SK-N-SH treated with all-trans-retinoic acid at 6 μM for 48 hours (cell line): ENCODE results near the gene L3HYPDH.
A peak's percentile ranks its signal among the peaks of the same experiment; 100 is the strongest.

Source experiments
- ATAC-seq: fragments of 200-7000 bp; cut with Tn5 transposase; 3 replicates; pipeline ENCODE4 v1.9.1; 2020; ENCODE audit warnings: mild to moderate bottlenecking, moderate library complexity
- ARNTL ChIP-seq: fragments of 450-650 bp; formaldehyde crosslinking; IDR thresholded peaks from 2 replicates; pipeline ENCODE4 v1.5.0; 2020; ENCODE audit warnings: low read depth, mild to moderate bottlenecking, moderate library complexity, borderline replicate concordance
- BACH2 ChIP-seq: fragments of 250-450 bp; sonication (Bioruptor Pico); IDR thresholded peaks from 2 replicates; pipeline ENCODE4 v1.9.0; 2021; ENCODE audit warnings: mild to moderate bottlenecking, borderline replicate concordance
- CREB5 ChIP-seq: fragments of 250-450 bp; sonication (Bioruptor Pico); IDR thresholded peaks from 2 replicates; pipeline ENCODE4 v1.5.1; 2020; ENCODE audit warnings: low read depth, mild to moderate bottlenecking, moderate library complexity
- CSDC2 ChIP-seq: fragments of 250-450 bp; sonication (Bioruptor Pico); IDR thresholded peaks from 2 replicates; pipeline ENCODE4 v1.5.0; 2020; ENCODE audit warnings: mild to moderate bottlenecking, moderate library complexity
- CSRNP3 ChIP-seq: fragments of 250-450 bp; sonication (Bioruptor Pico); IDR thresholded peaks from 2 replicates; pipeline ENCODE4 v1.5.1; 2021; ENCODE audit warnings: mild to moderate bottlenecking, moderate library complexity
- GLIS3 ChIP-seq: fragments of 250-450 bp; sonication (Bioruptor Pico); IDR thresholded peaks from 2 replicates; pipeline ENCODE4 v1.5.0; 2020; ENCODE audit warnings: mild to moderate bottlenecking, moderate library complexity
- ISL1 ChIP-seq: fragments of 250-450 bp; sonication (Bioruptor Pico); IDR thresholded peaks from 2 replicates; pipeline ENCODE4 v2.1.2; 2022; ENCODE audit warnings: mild to moderate bottlenecking, moderate library complexity
- OSR1 ChIP-seq: fragments of 250-450 bp; sonication (Bioruptor Pico); IDR thresholded peaks from 2 replicates; pipeline ENCODE4 v1.8.0; 2022; ENCODE audit warnings: moderate library complexity, mild to moderate bottlenecking, inconsistent platforms
- POU6F1 ChIP-seq: fragments of 250-450 bp; sonication (Bioruptor Pico); IDR thresholded peaks from 2 replicates; pipeline ENCODE4 v1.8.0; 2021; ENCODE audit warnings: low read depth, mild to moderate bottlenecking, moderate library complexity, borderline replicate concordance
- PPARA ChIP-seq: fragments of 250-450 bp; sonication (Bioruptor Pico); IDR thresholded peaks from 2 replicates; pipeline ENCODE4 v1.5.0; 2020; ENCODE audit warnings: mild to moderate bottlenecking, borderline replicate concordance
- RARB ChIP-seq: fragments of 250-450 bp; sonication (Bioruptor Pico); IDR thresholded peaks from 2 replicates; pipeline ENCODE4 v1.8.0; 2021; ENCODE audit warnings: mild to moderate bottlenecking, moderate library complexity
- SNAI2 ChIP-seq: fragments of 250-450 bp; sonication (Bioruptor Pico); IDR thresholded peaks from 2 replicates; pipeline ENCODE4 v1.5.0; 2020; ENCODE audit warnings: mild to moderate bottlenecking, moderate library complexity
- TCF4 ChIP-seq: fragments of 250-450 bp; sonication (Bioruptor Pico); IDR thresholded peaks from 2 replicates; pipeline ENCODE4 v1.8.0; 2021; ENCODE audit warnings: mild to moderate bottlenecking, moderate library complexity, borderline replicate concordance
- TOX ChIP-seq: fragments of 250-450 bp; sonication (Bioruptor Pico); IDR thresholded peaks from 2 replicates; pipeline ENCODE4 v1.8.0; 2021; ENCODE audit warnings: mild to moderate bottlenecking, moderate library complexity, borderline replicate concordance
- TSHZ2 ChIP-seq: fragments of 250-450 bp; sonication (Bioruptor Pico); IDR thresholded peaks from 2 replicates; pipeline ENCODE4 v1.5.0; 2020; ENCODE audit warnings: mild to moderate bottlenecking, moderate library complexity
- ZFP3 ChIP-seq: fragments of 250-450 bp; sonication (Bioruptor Pico); IDR thresholded peaks from 2 replicates; pipeline ENCODE4 v1.5.0; 2020; ENCODE audit warnings: mild to moderate bottlenecking, moderate library complexity
- ZFP30 ChIP-seq: fragments of 450-650 bp; formaldehyde crosslinking; IDR thresholded peaks from 2 replicates; pipeline ENCODE4 v1.5.0; 2022; ENCODE audit warnings: mild to moderate bottlenecking, moderate library complexity
- ZNF70 ChIP-seq: fragments of 450-650 bp; formaldehyde crosslinking; IDR thresholded peaks from 2 replicates; pipeline ENCODE4 v1.5.0; 2020; ENCODE audit warnings: mild to moderate bottlenecking, moderate library complexity
- ZNF8 ChIP-seq: fragments of 450-650 bp; formaldehyde crosslinking; IDR thresholded peaks from 2 replicates; pipeline ENCODE4 v1.5.0; 2020; ENCODE audit warnings: mild to moderate bottlenecking, moderate library complexity

The L3HYPDH gene

GRCh38 chr14:59509101-59509500, 24.9 kb upstream of the L3HYPDH start:
- no peak for ATAC-seq

GRCh38 chr14:59507752-59508103, 23.5 kb upstream of the L3HYPDH start:
- TF ChIP-seq PPARA (CRISPR knock-in tag), result no peak
- no peak for TF ChIP-seq CSDC2
- no peak for TF ChIP-seq CSRNP3
- TF ChIP-seq ZFP3 (CRISPR knock-in tag), result no peak
- no peak for TF ChIP-seq TOX
- TF ChIP-seq ISL1 (CRISPR knock-in tag), result no peak
- no peak for TF ChIP-seq TSHZ2
- TF ChIP-seq ZNF70 (CRISPR knock-in tag), result no peak
- TF ChIP-seq ZFP30 (CRISPR knock-in tag), result no peak
- TF ChIP-seq SNAI2 (CRISPR knock-in tag), result no peak
- TF ChIP-seq ARNTL (CRISPR knock-in tag), result no peak
- no peak for TF ChIP-seq POU6F1
- ATAC-seq, result no peak; the same call in 2 of the 3 replicates

More at GRCh38 chr14:59509101-59509500, 24.9 kb upstream of the L3HYPDH start:
- TF ChIP-seq ZNF8, result no peak
- TF ChIP-seq BACH2 (CRISPR knock-in tag), result no peak
- TF ChIP-seq TCF4, result no peak
- no peak for TF ChIP-seq ISL1 (CRISPR knock-in tag)
- TF ChIP-seq OSR1 (CRISPR knock-in tag), result no peak
- no peak for TF ChIP-seq RARB
- no peak for TF ChIP-seq GLIS3 (CRISPR knock-in tag)
- TF ChIP-seq POU6F1, result no peak
- TF ChIP-seq ARNTL (CRISPR knock-in tag), result no peak
- TF ChIP-seq CSDC2, result no peak

GRCh38 chr14:59507063-59507751, 23.0 kb upstream of the L3HYPDH start:
- ATAC-seq, result peak; percentile 96
- TF ChIP-seq TSHZ2 (no peak), ZNF8 (no peak), ZFP3 (CRISPR knock-in tag) (no peak), CREB5 (CRISPR knock-in tag) (no peak), POU6F1 (no peak), PPARA (CRISPR knock-in tag) (no peak), ZFP30 (CRISPR knock-in tag) (no peak), GLIS3 (CRISPR knock-in tag) (no peak)
